Kidney capillary endothelial cell (primary cell): ENCODE measurements around the gene MYZAP.
A peak's percentile ranks its signal among the peaks of the same experiment; 100 is the strongest.

Source experiments
- DNase-seq: peaks from one replicate; pipeline ENCODE4 v3.0.0-alpha.2; 2018; ENCODE audit warnings: low spot score

Gene MYZAP

GRCh38 chr15:57626713-57627440, 35.2 kb downstream of the MYZAP start:
- no peak for DNase-seq

GRCh38 chr15:57631386-57632110, 39.8 kb downstream of the MYZAP start:
- DNase-seq, result no peak

GRCh38 chr15:57634290-57634689, 42.6 kb downstream of the MYZAP start:
- DNase-seq, result no peak

GRCh38 chr15:57635300-57635909, 43.7 kb downstream of the MYZAP start:
- no peak for DNase-seq

- peak; percentile 35 for DNase-seq
Measured at GRCh38 chr15:57637846-57638245, 46.1 kb downstream of the MYZAP start.

- no peak for DNase-seq
Measured at GRCh38 chr15:57639306-57639705, 47.6 kb downstream of the MYZAP start.

GRCh38 chr15:57640930-57641682, 49.4 kb downstream of the MYZAP start:
- no peak for DNase-seq

- no peak for DNase-seq
Measured at GRCh38 chr15:57643826-57644225, 52.1 kb downstream of the MYZAP start.

- DNase-seq, result no peak
Measured at GRCh38 chr15:57646087-57646486, 54.4 kb downstream of the MYZAP start.

GRCh38 chr15:57647071-57647790, 55.5 kb downstream of the MYZAP start:
- no peak for DNase-seq

GRCh38 chr15:57647791-57648130, 56.1 kb downstream of the MYZAP start:
- no peak for DNase-seq

- DNase-seq, result no peak
Measured at GRCh38 chr15:57649138-57649537, 57.4 kb downstream of the MYZAP start.

- no peak for DNase-seq
Measured at GRCh38 chr15:57651445-57651844, 59.7 kb downstream of the MYZAP start.

- DNase-seq, result no peak
Measured at GRCh38 chr15:57652481-57652880, 60.8 kb downstream of the MYZAP start.

- no peak for DNase-seq
Measured at GRCh38 chr15:57654153-57654852, 62.6 kb downstream of the MYZAP start.

GRCh38 chr15:57655053-57655452, 63.3 kb downstream of the MYZAP start:
- DNase-seq, result no peak

GRCh38 chr15:57655809-57656208, 64.1 kb downstream of the MYZAP start:
- DNase-seq, result no peak

- DNase-seq, result no peak
Measured at GRCh38 chr15:57656434-57656833, 64.7 kb downstream of the MYZAP start.

GRCh38 chr15:57657619-57658018, 65.9 kb downstream of the MYZAP start:
- no peak for DNase-seq

GRCh38 chr15:57662091-57662744, 70.5 kb downstream of the MYZAP start:
- DNase-seq, result no peak

- no peak for DNase-seq
Measured at GRCh38 chr15:57662802-57663201, 71.1 kb downstream of the MYZAP start.
